Caco-2 (cell line): Measurements from ENCODE around the gene TMCC2. TPM values are rescaled to one million over a fixed set of nuclear protein-coding genes. Genes with fewer than 3 reads are reported as not detected.

Experiments used
- BruUV-seq: library from RNA; stranded (reverse); fragments of 400-500 nt; replicated peaks from 2 replicates; lab custom pipeline; 2021; lab: Mats Ljungman, UMichigan
- CTCF ChIA-PET: fragments of 300-600 bp; sonication (Branson Sonifier 250); formaldehyde crosslinking; loops from one replicate; lab custom pipeline; 2022; ENCODE audit warnings: antibody characterized with exemption; lab: Charles Lee
- POLR2A ChIA-PET: fragments of 300-600 bp; sonication (Branson Sonifier 250); formaldehyde crosslinking; loops from one replicate; lab custom pipeline; 2022; ENCODE audit warnings: antibody characterized with exemption; lab: Charles Lee
- DNase-seq, 2 experiments: peaks; one replicate each; pipeline versions ENCODE4 v3.0.0 to v3.0.0-alpha.2; 2020 to 2022
- H3K27me3 ChIP-seq: replicated peaks from 2 replicates; pipeline ENCODE4 v1.6.0; 2011; ENCODE audit warnings: low read length; ENCODE audit not compliant: control insufficient read depth, insufficient read depth
- H3K36me3 ChIP-seq: 2 replicates; pipeline ENCODE4 v1.5.1; 2011; ENCODE audit warnings: low read length; ENCODE audit not compliant: control insufficient read depth, insufficient read depth
- H3K4me1 ChIP-seq: fragments of 250-450 bp; sonication (Bioruptor Pico); 2 replicates; pipeline ENCODE4 v1.5.1; 2020; ENCODE audit warnings: mild to moderate bottlenecking
- H3K4me3 ChIP-seq: 2 replicates; pipeline ENCODE4 v1.5.1; 2011; ENCODE audit warnings: low read depth, mild to moderate bottlenecking, control low read depth, low read length
- H3K9me3 ChIP-seq: fragments of 250-450 bp; sonication (Bioruptor Pico); 2 replicates; pipeline ENCODE4 v1.5.1; 2020; ENCODE audit warnings: mild to moderate bottlenecking, moderate library complexity
- H3K27ac Mint-ChIP-seq: one replicate; pipeline ENCODE4 v1.8.0; 2022; ENCODE audit warnings: mixed read lengths; ENCODE audit not compliant: unreplicated experiment
- H3K27me3 Mint-ChIP-seq: one replicate; pipeline ENCODE4 v1.8.0; 2022; ENCODE audit warnings: mixed read lengths; ENCODE audit not compliant: insufficient read depth, unreplicated experiment
- H3K36me3 Mint-ChIP-seq: one replicate; pipeline ENCODE4 v1.8.0; 2022; ENCODE audit warnings: mild to moderate bottlenecking, mixed read lengths; ENCODE audit not compliant: insufficient read depth, unreplicated experiment
- H3K4me1 Mint-ChIP-seq: one replicate; pipeline ENCODE4 v1.8.0; 2022; ENCODE audit warnings: low read depth, mixed read lengths; ENCODE audit not compliant: unreplicated experiment
- H3K4me3 Mint-ChIP-seq: one replicate; pipeline ENCODE4 v1.8.0; 2022; ENCODE audit warnings: mild to moderate bottlenecking, moderate library complexity, mixed read lengths; ENCODE audit not compliant: unreplicated experiment
- H3K9me3 Mint-ChIP-seq: one replicate; pipeline ENCODE4 v1.8.0; 2022; ENCODE audit warnings: mixed read lengths; ENCODE audit not compliant: unreplicated experiment
- CTCF ChIP-seq, 2 experiments: fragments of 200-600 bp in 1 of 2; IDR thresholded peaks; 1 replicate in 1 of 2; 2 replicates in 1 of 2; pipeline versions ENCODE4 v1.5.1 to v1.8.0; 2011 to 2022; ENCODE audit warnings: antibody characterized with exemption in 1 of 2, control low read depth in 1 of 2, inconsistent platforms in 1 of 2, low read depth in 1 of 2, low read length in 1 of 2, mild to moderate bottlenecking in 1 of 2, moderate library complexity in 1 of 2; ENCODE audit not compliant: insufficient read depth in 1 of 2, severe bottlenecking in 1 of 2, unreplicated experiment in 1 of 2
- intact Hi-C: fragments of 100-400 bp; cut with micrococcal nuclease; formaldehyde crosslinking; loops from one replicate; pipeline ENCODE4 v1.10.0; 2022; ENCODE audit not compliant: unreplicated experiment
- total RNA-seq: library from RNA; stranded (reverse); gene quantifications from 2 replicates; pipeline ENCODE4 v1.2.3, GENCODE V29; 2022

TMCC2 gene
- total RNA-seq, 1 experiment from 2014 or later: 0.91 TPM

DNA sequence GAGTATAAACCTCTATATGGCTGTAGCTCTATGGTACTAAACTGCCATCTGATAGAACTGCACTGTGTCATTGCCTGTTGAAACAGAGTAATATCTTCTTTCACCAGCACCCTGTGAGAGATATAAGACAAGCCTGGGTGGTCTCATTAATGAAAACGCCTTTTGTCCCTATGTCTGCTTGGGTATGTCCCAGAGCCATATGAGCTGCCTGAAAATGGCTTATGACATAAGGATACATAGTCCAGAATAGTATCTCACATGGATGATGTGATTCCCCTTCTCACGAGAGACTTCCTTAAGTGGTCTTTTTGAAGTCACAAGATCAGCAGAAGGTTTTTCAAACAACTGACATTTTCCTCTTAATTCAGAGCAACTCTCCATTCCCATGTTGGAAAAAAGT is 7.3 kb upstream of the TMCC2 start:
- Mint-ChIP-seq H3K4me1 (no peaks in the 10 kb centered on the region), H3K36me3 (no peaks in the 10 kb centered on the region), H3K9me3 (no peaks in the 10 kb centered on the region), H3K4me3 (no peak overlapping the region), H3K27me3 (peaks cover 4% of the 10 kb centered on the region), H3K27ac (no peak overlapping the region)
- intact Hi-C loops: no loop called here
- BruUV-seq: no TSS peak
- H3K4me3 ChIP-seq: no peak overlapping the region
- DNase-seq: no peak
- no peaks in the 10 kb centered on the region for H3K4me1 ChIP-seq
- POLR2A ChIA-PET: no interaction called here
- no peaks in the 10 kb centered on the region for H3K9me3 ChIP-seq
- no peak for TF ChIP-seq CTCF (IDR thresholded peaks at IDR 0.05; ENCODE audit: insufficient read depth in 1 of 2, low read depth in 1 of 2, low read length in 1 of 2, severe bottlenecking in 1 of 2, unreplicated experiment in 1 of 2)
- CTCF ChIA-PET: no interaction called here
- H3K36me3 ChIP-seq: no peaks in the 10 kb centered on the region
- no peaks in the 10 kb centered on the region; the same call in 1 of the 2 replicates for H3K27me3 ChIP-seq

DNA sequence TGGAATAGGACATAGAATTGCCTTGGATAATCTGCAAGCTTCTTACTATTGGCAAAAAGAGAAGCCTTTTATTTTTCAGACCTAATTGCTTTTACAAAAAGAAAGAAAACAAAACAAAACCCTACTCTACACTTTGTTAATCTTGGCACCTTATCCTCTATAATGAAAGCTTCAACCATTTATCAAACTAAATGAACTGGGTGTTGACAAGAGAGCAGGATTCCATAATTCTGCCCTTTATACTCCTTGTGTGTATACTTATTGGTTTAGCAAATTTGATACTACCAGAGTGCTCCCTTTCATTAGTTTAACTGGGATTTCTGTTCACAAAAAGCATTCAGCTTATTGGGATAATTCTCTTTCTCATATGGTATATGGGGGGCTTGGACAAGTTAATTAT is 3.0 kb upstream of the TMCC2 start:
- Mint-ChIP-seq H3K4me1 (peaks cover 7% of the 10 kb centered on the region), H3K9me3 (no peaks in the 10 kb centered on the region), H3K36me3 (no peaks in the 10 kb centered on the region), H3K4me3 (no peak overlapping the region), H3K27me3 (peaks cover 5% of the 10 kb centered on the region), H3K27ac (no peak overlapping the region)
- no peak for DNase-seq
- intact Hi-C loops: no loop called here
- Histone ChIP-seq H3K4me1 (no peaks in the 10 kb centered on the region), H3K4me3 (no peak overlapping the region), H3K36me3 (no peaks in the 10 kb centered on the region), H3K27me3 (no peaks in the 10 kb centered on the region; the same call in 1 of the 2 replicates), H3K9me3 (no peaks in the 10 kb centered on the region)
- CTCF ChIA-PET: no interaction called here
- POLR2A ChIA-PET: no interaction called here
- no peak for TF ChIP-seq CTCF (IDR thresholded peaks at IDR 0.05; ENCODE audit: insufficient read depth in 1 of 2, low read depth in 1 of 2, low read length in 1 of 2, severe bottlenecking in 1 of 2, unreplicated experiment in 1 of 2)
- no TSS peak for BruUV-seq

GRCh38 chr1:205225901-205226765 is 1.6 kb upstream of the TMCC2 start:
- no peaks in the 10 kb centered on the region for H3K4me1 ChIP-seq
- BruUV-seq: no TSS peak
- no peak for TF ChIP-seq CTCF (IDR thresholded peaks at IDR 0.05; ENCODE audit: insufficient read depth in 1 of 2, low read depth in 1 of 2, low read length in 1 of 2, severe bottlenecking in 1 of 2, unreplicated experiment in 1 of 2)
- H3K9me3 ChIP-seq: no peaks in the 10 kb centered on the region
- H3K27me3 Mint-ChIP-seq: peaks cover 5% of the 10 kb centered on the region
- H3K4me3 Mint-ChIP-seq: no peak overlapping the region
- no peak for DNase-seq
- POLR2A ChIA-PET: no interaction called here
- peaks cover 7% of the 10 kb centered on the region for H3K4me1 Mint-ChIP-seq
- H3K27ac Mint-ChIP-seq: no peak overlapping the region
- CTCF ChIA-PET: interaction anchor here (1.7 kb wide), 1 partner anchor 419 kb away, joined by 4 read pairs; no protein-coding TSS in a partner anchor
- H3K36me3 ChIP-seq: no peaks in the 10 kb centered on the region
- intact Hi-C loops: loop anchor here (2.0 kb wide), 1 partner anchor 15 kb away; the partner anchor contains the start of gene DSTYK
- H3K27me3 ChIP-seq: no peaks in the 10 kb centered on the region; the same call in 1 of the 2 replicates
- no peaks in the 10 kb centered on the region for H3K9me3 Mint-ChIP-seq
- no peaks in the 10 kb centered on the region for H3K36me3 Mint-ChIP-seq
- no peak overlapping the region for H3K4me3 ChIP-seq
